Measurements from ENCODE around the gene IGSF6.
"Not testable (repeated sequence)": the region's sequence is repeated elsewhere in the genome, so short reads cannot be mapped to it uniquely, and the experiment has no call there.

The IGSF6 gene

DNA sequence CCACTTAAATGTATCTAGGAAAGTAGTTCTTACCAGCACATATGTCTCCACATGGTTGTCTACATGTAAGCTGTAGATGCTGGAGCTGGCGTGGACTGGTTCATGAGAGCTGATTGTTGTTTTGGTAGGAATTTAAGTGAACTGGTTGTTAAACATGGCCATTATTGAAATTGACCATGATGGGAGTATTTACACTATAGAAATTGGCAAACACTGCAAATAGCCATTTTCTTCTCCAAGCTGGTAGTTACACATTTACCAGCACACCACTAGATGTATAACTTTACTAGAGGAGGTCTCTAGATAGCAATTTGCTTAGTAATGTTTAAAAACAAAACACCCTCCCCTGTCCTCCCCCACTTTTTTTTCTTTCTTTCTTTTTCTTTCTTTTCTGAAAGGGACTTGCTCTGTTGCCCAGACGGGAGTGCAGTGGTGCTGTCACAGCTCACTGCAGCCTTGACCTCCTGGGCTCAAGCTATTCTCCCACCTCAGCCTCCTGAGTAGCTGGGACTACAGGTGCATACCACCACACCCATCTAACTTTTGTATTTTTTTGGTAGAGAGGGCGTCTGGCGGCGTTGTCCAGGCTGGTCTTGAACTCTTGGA lies 24.2 kb downstream of the IGSF6 start:
- no peak for FAIRE-seq

DNA sequence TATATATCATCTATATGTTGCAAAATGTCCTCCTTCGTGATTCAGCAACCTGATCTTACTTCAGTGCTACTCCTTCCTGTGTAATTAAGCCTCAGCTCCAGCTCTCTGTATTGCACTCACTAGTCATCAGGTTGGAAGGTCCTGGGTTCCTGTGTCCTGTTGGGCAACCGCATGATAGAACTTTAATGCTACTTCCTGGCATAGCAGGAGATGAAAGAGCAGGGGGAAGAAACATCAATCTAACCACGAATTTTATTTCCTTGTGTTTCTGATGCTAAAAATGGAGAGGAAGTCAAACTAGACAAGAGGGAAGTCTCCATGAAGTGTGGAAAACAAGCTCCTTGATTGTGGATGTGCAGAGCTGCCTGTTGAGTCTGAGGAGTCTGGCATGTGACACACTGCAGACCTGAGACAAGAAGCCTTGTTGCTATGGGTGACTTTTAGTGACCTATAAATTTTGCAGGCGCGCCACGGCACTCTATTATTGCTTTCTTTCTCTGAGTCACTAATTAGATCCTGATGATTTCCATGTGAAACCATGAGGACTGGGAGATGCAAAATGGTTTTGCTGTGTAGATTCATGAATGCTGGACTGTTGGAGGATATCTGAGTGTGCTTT lies 25.6 kb downstream of the IGSF6 start:
- FAIRE-seq: no peak

DNA sequence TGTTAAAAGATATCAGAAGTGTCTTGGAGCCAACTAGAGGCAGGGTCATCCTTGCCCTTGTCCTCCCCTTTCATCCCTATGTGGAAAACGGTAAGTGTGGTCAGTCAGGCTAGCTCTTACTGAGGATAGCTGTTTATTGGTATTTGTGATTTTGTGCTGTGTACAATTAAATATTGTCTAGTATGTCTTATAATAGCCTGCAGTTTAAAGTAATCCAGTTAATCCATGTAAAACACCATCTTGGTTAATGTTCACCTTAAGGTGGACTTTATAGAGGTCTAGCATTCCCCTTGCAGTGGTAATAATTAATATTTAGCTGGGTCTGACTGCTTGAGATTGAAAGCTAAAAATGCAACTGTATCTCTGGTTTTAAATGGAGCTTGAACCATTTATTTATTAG lies 27.4 kb downstream of the IGSF6 start:
- no peak for FAIRE-seq

DNA sequence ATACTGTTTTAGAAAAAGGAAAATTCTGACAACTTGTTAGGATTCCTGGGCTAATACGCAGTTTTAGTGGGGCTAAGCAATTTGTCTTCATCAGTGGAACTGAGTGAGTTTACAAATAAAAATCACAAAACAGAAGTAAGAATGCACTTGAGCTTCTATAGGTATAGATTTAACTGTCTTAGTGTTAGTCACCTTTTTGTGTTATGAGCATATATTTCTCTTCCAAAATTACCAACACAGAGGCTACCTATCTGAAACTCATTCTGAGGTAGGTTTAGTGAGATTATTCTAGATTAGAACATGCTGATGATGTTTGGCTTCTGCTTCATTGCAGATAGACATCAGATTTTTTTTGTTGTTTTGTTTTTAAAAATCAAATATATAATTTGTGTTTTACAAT lies 29.9 kb downstream of the IGSF6 start:
- FAIRE-seq: no peak

DNA sequence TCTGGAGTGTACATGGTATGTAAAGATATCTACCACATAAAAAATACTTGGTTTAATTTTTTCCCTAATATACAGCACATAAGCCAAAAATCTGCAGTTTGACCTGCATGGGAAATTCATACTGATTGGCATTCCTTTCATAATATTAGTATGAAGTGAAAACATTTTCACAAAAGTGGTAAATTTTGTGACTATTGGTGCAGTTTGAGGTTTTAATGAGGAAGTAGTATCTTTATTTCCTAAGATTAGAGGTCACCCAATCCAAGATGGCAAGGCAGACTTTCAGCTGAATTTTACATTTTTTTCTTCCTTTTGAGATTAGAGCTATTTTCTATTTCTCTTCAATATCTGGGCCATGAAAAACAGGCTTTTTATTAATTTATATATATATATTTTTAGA lies 31.8 kb downstream of the IGSF6 start:
- FAIRE-seq: no peak

DNA sequence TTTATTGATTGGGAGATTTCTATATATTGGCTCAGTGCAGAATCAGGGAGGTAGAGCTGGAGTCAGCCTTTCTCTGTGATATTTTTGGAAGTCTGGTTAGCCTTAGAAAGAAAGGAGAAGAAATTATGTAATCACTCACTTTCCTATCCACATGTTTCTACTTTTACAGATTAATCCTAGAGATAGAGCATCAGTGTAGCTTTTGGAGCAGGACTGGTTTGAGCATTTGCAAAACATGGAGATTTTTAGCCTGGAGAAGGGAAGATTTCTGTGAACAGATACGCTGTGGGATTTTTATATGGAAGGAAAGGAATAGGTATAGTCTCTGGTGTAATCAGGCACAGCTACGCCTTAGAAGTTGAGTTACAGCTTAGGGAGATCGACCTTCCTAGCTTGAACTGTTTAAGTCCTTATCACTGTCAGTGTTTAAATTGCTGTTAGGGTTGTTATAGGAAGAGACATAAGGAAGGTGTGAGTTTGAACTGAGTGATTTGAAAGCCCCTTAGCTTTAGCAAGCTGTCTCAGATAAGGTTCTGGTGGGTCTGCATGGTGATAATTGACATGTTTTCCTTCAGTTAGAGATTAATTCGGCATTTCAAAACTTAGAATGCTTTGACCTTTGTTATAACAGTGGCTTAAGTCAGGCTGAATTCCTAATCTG lies 32.5 kb downstream of the IGSF6 start:
- no peak for FAIRE-seq

DNA sequence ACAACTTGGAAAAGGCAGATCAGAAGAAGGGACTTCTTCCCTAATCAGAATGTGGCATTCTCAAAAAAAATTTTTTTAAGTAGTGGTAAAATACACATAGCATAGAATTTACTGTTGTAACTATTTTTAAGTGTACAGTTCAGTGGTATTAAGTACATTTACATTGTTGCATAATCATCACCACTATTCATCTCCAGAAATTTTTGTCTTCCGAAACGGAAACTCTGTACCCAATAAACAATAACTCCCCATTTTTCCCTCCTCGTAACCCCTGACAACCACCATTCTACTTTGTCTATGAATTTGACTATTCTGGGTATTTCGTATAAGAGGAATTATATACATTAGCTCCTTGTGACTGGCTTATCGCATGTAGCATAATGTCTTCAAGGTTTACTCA lies 34.1 kb downstream of the IGSF6 start:
- no peak for FAIRE-seq

DNA sequence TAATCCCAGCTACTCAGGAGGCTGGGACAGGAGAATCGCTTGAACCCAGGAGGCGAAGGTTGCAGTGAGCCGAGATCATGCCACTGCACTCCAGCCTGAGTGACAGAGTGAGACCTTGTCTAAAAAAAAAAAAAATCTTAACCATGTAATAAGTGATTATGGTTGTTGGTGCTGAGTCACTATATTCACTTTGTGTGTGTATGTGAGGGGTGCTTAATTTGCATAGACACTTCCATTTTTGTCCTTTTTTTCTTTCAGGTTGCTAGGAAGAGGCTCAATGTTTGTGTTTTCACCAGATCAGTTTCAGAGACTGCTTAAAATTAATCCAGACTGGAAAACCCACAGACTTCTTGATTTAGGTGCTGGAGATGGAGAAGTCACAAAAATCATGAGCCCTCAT lies 34.8 kb downstream of the IGSF6 start:
- FAIRE-seq: no peak

DNA sequence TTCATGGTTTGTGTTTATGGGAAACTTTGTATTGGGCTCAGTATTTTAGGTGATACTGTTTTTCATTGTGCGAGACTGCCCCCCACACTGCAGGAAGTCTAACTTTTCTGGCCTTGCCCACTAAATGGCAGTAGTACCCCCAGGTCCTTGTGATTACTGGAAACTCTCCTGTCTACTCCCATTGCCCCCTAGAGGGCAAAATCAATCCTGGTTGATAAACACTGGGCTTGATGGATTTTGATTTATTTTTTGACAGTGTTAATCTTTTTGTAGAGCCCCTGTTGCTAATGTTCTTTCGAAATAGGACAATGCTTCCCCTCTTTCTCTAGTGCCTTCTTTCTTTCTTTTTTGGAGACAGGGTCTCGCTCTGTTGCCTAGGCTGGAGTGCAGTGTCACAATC lies 37.5 kb downstream of the IGSF6 start:
- FAIRE-seq: no peak

DNA sequence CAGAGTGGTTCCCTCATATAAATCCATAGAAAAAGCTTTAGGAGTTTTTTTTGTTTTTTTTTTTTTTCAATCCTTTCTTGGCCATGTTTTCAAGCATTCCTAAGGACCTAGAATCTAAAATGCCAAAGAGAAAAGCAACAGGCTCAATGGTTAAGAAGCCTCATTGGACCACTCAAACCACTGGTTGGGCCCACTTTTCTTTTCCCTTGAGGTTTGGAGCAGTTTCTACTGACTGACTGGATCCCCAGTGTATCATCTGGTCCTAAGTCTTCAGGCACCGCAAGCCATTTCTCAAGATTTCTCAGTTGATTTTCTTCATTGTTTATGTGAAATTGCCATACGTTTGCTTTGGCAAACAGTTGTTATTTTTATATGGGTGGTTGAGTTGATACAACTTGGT lies 38.6 kb downstream of the IGSF6 start:
- FAIRE-seq: no peak

DNA sequence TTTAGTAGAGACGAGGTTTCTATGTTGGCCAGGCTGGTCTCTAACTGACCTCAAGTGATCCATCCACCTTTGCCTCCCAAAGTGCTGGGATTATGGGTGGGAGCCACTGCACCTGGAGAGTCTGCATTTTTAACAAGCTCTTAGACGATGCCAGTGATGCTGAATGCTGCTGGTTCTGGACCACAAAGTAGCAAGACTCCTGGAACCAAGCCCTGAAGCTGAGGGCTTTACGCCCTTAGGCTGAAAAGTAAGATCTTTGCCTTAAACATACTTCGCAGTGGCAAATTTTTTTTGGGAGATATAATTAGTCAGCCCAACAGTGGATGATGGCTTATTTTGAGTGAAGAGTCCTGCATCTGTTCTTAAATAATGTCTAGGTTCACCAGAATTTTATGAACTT lies 39.0 kb downstream of the IGSF6 start:
- no peak for FAIRE-seq

DNA sequence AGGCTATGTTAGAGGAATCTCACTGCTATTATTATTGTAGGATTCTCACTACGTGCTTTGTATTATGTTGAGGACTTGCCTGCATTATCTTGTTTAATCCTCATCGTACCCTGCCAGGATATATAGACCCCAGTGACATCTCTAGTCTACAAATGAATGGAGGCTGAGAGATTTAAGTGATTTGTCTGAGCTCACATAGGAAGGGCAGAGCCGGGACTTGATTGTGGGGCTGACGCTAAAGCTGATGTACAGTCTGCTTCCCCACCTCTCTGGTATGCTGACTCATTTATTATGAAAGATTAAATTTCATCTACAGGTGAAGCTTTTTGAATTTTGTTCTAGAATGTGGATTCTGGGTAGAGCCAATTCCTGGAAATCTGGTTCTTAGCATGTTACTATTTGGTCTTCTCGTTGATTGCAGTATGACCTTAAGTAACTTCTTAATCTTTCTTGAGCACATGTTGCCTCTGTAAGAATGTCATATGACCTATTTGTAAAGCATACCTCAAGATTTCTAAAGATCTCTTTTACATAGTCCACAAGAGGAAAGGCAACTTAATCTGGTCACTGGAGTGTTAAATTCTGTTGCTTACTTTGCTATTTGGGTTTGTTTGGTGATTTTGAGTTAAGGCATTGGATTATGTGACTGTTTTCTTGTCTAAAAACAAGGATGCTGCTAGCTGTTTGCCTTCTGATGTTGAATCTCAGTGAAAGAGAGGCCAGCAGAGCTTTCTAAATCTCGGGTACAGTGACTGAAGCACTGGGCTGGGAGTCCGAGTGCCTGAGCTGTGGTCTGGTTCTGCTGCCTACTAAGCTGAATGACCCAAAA lies 40.6 kb downstream of the IGSF6 start:
- no peak for FAIRE-seq

DNA sequence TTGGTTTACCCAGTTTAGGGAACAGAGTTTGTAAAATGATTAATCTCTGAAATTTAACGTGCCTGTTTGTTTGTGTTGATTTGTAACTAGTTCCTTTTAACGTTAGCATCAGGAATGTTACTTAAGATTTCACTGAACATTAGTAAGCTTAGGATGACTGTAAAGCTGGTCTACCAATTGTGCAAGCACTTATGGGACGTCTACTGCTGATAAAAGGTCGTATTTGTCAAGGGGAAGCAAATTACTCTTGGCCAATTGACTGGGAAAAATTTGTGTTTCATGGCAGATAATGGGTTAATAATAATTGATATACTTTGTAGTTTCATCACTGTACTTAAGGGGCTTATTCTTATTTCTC lies 41.2 kb downstream of the IGSF6 start:
- no peak for FAIRE-seq

DNA sequence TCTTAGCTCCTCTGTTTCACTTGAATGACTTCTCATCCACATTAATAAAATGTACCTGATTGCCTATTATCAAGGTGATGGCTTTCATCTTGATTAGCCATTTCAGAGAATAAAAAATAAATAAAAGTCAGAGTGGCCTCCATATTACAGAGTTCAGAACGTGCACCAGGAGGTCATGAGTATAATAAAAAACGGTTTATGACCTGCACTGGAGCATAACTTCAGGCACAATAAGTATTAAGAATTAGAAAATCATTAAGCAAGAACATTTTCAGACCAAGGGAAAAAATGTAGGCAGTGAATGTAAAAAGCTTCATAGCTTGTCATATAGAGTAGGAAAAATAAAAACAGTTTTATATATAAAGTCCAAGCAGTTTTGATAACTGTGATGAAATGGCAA lies 41.6 kb downstream of the IGSF6 start:
- FAIRE-seq: no peak

DNA sequence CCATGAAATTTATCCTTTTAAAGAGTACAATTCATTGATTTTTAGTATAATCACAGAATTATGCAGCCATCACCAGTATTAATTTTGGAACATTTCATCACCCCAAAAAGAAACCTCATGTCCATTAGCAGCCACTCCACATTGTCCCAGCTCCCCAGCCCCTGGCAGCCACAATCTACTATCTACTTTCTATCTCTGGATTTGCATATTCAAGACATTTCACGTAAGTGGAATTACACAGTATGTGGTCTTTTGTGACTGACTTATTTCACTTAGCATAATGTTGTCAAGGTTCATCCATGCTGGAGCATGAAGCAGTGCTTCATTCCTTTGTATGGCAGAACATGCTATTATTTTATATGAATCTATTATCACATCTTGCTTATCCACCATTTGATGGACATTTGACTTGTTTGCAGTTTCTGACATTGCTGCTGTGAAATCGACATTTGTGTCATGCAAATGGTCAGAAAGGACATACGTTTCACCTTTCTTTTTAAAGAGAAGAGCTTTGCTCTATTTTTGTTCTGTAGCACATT lies 42.3 kb downstream of the IGSF6 start:
- FAIRE-seq: no peak

DNA sequence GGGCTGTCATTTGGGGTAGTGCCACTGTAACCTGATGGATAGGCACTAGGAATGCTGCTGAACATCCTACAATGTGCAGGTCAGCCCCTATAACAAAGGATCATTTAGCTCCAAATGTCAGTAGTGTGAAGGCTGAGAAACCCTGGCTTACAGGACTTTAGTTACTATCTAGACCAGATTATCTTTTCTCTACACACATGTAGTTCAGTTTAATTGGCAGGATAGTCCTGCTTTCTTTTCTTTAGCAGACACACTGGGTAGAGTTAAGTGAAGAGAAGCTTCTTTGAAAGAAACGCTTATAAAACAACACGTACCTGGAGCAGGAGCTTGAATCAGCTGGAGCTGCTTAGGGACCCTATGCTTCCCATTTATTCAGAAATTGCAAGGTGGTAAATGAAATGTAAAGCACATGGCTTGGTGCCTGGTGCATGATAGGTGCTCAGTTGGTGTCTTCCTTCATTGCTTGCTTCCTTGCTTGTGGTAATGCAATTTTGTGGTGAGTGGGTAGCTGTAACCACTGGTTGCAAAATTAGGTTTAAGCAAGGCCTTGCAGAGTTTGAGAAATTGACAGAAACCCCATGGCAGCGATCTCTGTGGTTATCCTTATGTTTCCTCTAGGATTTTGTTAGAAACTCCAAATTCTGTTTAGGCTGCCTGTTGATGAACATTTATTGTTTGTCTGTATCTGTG lies 43.6 kb downstream of the IGSF6 start:
- FAIRE-seq: no peak

DNA sequence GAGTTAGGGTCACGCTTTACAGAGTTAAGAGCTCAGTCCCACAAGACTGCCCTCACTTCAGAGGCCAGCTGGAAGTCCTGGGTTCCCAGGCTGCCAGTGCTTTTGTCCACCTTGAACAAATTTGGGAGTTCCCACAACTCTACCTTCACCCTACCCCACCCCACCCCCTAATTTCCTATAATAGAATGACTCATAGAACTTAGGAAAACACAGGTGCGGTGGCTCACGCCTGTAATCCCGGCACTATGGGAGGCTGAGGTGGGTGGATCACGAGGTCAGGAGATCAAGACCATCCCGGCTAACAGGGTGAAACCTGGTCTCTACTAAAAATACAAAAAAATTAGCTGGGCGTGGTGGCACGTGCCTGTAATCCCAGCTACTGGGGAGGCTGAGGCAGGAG lies 46.6 kb downstream of the IGSF6 start:
- FAIRE-seq: not testable (repeated sequence)

DNA sequence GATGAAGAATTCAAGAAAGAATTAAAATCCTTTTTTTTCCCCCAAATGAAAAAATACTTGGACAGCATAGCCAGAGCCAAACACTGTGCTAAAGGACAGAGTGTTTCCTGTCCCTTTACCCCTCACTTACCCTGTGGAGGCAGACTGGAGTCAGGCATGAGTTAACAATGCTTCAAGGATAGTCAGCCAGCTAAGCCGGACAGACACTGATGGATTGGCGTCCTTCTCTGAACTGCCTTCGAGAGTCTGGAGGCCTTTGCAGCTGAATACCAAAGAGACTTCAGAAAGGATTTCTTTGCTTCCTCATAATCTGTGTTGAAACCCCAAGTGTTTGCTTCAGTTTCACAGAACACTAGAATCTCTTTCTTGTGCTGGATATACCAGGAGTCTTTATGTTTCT lies 48.5 kb downstream of the IGSF6 start:
- no peak for FAIRE-seq

DNA sequence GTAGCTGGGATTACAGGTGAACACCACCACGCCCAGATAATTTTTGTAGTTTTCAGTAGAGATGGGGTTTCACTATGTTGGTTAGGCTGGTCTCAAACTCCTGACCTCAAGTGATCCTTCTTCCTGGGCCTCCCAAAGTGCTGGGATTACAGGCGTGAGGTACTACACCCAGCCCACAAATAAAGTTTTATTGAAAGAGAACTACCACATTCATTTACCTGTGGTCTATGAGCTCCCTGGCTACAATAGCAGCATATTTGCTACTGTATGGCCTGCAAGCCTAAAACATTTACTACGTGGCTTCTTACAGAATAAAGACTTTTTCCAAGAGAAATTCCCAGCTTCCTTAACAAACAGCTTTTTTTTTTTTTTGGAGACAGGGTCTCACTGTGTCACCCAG lies 49.6 kb downstream of the IGSF6 start:
- no peak for FAIRE-seq

DNA sequence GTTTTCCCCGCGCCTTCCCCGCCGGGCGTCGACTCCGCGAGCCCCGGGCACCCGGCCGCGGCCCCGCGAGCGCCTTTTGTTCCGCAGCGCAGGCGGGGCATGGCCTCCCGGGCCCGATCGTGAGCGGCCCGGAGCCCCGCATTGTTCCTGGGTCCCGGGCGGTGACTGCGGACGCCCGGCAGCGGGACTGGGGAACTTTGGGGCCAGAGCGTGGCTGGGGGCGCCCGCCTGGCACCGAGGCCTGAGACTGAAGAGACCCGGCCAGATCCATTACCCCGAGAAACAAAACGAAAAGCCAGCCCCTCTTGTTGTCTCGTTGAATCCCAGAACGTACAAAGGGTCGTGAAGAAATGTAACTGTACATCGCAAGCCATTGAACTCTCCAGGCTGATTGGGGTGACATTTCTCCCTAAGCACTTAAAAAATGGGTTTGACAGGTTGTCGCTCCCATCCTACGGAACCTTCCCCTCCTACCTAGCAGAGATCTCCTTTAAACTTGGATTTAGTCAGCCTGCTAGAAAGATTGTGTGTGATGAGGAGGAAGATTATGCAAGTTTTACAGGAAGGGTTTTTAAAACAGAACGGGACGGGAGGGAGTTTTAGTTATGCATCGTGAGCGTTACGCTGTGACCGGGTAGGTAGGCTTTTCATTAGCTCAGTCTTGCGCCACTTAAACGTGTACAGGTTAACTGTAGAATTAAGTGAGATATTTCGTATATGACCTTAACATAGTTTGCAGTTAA lies 52.2 kb downstream of the IGSF6 start:
- FAIRE-seq: no peak

DNA sequence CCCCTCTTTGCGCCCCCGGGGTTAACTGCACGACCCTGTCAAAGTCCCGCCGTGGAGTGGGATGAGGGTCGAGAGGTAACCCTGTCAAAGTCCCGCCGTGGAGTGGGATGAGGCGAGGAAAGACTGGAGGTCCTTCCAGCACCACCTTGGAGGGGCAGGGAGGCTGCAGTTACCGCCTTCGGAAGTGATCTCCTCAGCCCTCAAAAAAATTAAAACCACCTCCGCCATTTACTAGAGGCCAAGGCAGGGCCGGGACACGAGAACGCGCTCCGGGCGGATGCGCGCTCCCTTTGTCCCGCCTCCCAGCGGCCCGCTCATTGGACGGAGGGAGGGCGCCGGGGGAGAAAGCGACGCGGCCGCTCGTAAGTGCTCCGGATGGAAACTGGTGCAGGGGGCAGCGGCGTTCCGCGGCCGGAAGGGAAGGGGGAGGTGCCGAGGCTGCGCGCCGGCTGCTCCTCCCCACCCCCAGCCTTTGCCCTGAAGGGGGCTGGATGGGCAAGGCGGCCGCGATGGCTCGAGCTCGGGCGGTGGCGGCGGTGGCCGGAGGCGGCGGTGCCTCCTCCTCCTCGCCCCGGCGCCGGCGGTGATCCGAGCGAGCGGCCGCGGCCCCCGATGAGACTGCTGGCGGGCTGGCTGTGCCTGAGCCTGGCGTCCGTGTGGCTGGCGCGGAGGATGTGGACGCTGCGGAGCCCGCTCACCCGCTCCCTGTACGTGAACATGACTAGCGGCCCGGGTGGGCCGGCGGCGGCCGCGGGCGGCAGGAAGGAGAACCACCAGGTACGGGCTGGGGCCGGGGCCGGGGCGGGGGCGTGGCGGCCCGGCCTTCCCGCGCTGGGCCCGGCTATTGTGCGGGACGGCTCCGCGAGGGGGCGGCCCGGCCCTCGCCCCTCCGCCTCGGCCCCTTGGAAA lies 53.0 kb downstream of the IGSF6 start, which contains the start of gene METTL9:
METTL9 (plus strand) TSS at position 456 of the 909 bp plus-strand sequence; CDS start at position 613, 157 bp downstream.
- FAIRE-seq: peak; percentile 92
